Stimulated activated CD8-positive, alpha-beta memory T cell treated with anti-CD3 and anti-CD28 coated beads, Interleukin-2, amount 100 ng/mL, for 1 hour (primary cell): Measurements from ENCODE around the gene NINJ1.
"Not testable (repeated sequence)": the region's sequence is repeated elsewhere in the genome, so short reads cannot be mapped to it uniquely, and the experiment has no call there.

ENCODE experiments used
- DNase-seq, 2 donors: peaks; one replicate each; pipeline ENCODE4 v3.0.0-alpha.2; 2020; ENCODE audit warnings: low read depth in 2 of 2

NINJ1 gene

DNA sequence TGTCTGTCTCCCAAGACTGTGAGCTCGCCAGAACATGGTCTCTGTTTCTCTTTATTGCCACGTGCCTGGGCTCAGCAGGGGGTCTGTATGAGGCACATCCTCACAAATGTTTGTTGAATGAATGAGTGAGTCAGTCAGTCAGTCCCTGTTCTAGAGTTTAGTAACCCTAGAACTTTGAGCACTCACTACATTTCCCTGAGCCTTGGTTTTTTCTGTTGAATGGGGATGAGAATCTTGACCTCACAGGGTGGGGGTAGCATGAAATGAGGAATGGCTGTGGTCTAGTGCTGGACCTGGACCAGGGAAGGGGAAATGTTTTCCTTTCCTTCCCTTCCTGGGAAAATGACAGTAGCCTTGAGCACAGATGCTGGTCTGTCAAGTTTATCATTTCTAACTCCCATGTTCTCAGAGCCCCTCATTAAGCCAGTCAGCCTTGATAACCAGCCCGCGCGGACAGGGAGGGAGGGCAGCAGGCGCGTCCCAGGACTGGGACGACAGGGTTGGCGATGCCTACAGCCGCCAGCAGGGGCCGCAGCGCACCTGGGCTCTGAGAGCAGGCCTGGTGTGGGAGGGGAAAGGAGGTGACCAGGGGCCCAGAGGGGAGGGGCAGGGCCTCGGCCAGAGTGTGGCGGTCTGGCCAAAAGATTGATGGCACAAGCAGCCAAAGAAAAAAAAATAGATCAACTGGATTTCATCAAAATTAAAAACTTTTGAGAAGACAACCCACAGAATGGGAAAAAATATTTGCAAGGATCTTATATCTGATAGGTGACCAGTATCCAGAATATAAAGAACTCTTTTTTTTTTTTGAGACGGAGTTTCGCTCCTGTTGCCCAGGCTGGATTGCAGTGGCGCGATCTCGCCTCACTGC is 25.8 kb upstream of the NINJ1 start:
- peak; percentile 33 to 50 for DNase-seq

DNA sequence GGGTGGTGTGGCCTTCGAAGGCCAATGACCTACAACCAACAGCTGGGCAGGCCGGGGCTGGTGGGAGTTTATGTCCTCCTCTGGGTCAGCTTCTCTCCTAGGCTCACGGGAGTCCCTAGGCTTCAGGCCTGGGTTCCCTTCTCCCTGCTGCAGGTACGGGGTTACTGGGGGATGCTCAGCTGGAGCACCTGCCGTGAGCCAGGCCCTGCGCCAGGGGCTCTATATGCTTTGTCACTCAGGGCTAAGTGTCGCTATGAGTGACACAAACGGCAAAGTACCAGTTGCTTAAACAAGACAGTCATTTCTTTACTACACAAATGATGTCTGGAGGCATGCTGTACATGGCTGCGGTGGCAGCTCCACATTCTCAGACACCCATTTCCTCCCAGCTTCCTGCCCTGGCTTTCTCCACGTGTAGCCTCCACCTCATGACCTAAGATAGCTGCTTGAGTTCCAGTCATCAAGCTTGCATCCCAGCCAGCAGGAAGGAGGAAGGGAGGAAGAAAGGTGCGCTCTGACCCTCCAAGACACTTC is 22.5 kb upstream of the NINJ1 start:
- DNase-seq = no peak

DNA sequence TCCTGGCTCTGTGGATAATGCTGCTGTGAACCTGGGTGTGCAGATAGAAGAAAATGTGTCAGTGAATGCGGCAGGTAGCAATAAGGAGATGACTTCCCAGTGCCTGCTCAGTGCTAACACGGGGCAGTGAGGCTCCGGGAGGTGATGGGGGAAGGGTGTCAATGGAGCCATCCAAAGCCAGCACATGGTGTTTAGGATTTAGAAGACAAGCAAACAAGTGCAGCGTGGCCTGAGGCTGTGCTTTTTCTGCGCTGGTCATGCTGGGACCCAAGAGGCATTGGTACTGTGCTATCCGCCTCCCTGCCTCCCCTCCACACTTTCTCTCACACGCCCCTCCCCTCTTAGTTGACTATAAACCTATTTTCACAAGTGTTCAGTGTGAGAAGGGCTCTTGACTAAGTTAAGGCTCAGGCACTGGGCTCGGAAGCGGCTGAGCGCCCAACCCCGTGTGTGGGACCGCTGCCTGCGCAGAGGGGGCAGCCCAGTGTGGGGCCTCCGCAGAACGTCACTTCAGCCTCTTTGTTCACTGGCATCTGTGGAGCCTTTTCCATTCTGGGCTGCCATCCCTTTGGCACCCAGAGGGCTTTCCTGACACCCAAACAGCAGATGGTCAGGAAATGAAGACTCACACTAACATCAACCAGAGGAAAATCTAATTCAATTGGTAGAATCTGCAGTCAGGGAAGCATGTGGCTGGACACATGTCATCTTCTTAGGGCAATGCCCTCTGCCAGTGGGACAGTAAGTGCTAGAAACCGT is 21.8 kb upstream of the NINJ1 start:
- no peak for DNase-seq

DNA sequence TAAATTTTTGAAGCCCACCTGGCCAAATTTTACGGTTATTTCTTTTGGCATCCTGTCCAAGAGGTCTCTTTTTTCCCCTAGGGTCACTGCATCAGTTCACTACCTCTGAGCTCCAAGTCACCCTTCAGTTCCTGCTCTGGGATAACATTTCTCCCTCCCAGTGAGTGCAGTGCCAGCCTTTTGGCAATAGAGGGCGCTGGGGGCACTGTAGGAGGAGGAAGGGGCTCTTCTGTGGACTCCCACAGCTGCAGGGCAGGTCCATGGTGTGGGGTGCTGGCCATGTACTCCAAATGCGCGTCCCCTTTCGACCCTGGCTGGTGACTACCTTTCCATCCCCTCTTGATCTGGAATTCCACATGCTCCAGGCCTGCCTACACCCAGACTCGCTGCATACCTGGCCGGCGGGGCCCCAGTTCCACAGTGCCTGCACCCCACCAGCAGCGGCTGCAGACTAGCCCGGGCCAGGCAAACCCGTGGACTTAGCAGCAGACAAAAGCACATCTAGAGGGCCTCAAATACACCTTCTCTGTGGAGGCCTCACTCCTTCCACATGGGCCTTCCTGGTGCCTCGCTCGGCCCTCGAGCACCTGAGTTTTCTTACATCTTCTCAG is 20.3 kb upstream of the NINJ1 start:
- no peak for DNase-seq

DNA sequence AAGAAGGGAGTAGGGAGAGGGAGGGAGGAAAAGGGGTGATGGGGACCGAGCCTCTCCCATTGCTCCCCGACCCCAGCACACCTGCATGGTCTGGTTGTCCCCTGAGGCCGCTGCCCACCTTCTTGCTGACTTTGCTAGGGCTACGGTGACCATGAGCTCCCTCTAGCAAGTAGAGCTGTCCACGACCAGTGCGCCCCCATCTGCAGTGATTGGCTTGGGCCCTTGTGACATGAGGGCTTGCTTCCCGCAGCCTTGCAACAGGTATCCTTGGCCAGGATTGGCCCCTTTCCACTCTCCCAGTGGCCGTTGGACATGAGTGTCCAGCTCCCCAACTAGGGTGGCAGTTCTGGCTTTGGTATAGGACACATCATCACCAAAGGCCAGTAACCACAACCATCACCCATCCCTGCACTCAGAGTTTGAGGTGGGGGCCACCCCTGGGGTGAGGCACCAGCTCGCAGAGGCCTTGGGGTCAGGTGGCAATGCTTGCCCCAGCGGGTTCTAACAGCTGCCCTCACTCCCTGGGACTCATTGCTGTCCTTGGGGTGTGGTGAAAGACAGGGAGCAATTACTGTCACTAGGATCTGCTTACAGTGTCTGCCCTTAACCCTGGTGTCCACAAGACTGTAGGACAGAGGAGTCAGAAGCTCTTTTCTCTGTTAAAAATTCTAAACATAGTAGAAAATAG is 17.2 kb upstream of the NINJ1 start:
- no peak for DNase-seq

DNA sequence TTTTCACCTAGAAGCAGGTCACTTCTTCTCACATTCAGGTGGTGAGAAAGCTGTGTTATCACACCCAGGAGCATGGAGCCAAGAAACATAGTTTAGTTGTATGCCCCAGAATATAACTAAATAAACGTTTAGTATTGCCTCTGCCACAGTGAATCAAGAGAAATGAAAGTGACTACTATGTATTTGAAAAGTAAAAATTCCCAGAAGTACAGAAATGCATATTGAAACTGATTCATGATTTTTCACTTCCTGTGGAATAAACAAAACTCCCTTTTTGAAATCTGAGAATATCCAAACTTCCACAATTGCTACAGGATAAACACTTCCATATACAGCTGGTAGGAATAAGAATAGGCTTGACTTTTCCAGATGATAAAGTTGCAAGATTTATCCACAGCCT is 15.3 kb upstream of the NINJ1 start:
- no peak for DNase-seq

DNA sequence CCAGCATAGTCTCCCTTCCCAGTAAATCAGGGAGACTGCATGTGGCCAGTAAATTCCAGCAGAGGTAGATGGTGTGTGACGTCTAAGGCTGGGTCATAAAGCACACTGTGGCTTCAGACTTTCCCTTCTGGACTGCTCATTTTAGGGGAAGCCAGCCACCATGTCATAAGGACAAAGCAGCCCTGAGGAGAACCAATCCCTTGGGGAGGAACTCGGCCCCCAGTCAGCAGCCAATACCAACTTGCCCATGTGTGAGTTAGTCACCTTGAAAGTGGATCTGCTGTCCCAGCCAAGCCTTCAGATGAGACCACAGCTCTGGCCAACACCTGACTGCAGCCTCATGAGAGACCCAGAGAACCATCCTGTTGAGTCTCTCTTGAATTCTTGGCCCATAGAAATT is 14.7 kb upstream of the NINJ1 start:
- DNase-seq = no peak

DNA sequence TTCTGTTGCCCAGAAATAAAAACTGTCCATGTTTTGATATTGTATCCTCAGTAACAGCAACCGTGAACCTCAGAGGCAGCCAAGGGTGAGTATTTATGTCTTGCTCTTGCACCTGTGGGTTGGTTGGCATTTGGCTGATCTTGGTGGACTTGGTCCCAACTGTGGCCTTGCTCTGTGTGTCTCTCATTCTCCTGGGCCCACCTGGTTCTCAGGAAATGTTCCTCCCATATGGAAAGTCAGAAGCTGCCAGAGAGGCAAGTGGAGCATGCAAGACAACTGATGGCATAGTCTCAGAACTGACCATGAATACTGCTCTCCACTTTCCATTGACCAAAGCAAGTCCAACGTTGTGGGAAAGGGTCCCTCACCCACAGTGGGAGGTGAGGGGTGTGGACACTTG is 13.6 kb upstream of the NINJ1 start:
- no peak for DNase-seq

DNA sequence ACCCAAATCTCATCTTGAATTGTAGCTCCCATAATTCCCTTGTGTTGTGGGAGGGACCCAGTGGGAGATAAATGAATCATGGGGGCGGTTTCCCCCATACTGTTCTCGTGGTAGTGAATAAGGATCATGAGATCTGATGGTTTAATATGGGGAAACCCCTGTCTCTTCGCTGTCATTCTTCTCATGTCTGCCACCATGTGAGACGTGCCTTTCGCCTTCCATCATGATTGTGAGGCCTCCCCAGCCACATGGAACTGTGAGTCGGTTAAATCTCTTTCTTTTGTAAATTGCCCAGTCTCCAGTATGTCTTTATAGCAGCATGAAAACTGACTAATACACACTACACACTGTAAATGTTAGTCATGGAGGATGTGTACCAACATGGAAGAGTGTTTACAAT is 12.6 kb upstream of the NINJ1 start:
- DNase-seq = not testable (repeated sequence)

DNA sequence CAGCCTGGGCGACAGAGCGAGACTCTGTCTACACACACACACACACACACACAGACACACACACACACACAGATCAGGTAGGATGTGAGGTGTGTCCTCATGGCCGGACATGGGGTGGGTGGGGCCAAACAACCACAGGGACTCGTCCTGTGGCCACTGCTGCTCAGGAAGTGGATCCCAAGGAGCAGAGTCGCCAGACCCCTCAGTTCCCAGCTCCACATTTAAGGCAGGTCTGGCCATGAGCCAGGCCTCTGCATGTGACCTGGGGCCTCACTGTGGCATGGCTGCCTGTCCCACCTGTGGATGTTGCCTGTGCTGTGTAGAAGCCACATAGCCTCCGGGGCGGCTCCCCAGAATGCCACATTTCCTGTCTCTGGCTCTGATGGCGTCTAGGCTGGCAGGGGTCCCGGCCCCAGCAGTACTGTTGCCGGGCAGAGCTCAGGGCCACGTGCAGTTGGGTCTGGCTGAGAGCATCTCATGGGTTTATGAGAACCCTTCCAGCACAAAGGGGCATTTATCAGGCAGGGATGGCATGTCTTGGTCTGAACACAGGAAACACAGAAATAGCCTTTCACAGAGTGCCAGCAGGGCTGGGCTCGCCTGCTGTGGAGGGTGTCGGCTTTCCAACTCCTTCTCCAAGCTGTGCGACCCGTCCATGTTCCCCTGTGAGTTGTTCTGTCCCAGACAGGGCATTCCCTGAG is 9.9 kb upstream of the NINJ1 start:
- peak in 1 of 2 donors; percentile 22 for DNase-seq

DNA sequence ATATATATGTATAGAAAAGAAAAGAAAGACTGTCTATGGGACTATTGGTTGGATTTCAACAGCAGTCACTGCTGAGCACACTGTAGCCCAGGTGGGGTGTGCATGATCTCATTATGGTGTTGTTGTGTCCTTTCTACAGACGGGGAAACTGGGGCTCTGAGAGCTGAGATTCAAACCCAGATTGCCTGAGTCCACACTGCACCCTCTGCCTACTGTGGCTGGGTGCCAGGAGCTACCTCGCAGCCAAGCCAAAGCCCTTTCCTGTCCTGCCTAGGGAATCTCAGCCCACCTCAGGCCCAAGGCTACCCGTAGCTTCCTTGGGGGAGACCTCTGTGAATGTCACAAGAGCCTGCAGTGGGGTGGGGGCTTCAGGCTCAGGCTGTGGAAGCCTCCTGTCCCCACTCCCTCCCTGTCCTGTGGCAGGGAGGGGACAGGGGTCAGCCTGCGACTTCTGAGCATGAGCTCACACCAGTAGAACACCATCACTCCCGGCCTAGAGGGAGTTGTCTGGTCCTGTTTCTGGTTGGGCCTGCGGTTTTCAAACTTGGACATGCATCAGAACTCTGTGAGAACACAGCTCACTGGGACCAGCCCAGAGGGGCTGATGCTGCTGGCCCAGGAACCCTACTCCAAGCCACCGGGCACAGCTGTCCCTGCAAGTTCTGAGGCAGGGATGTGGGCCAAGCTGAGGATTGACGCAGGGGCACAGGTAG is 7.9 kb upstream of the NINJ1 start:
- DNase-seq = no peak

DNA sequence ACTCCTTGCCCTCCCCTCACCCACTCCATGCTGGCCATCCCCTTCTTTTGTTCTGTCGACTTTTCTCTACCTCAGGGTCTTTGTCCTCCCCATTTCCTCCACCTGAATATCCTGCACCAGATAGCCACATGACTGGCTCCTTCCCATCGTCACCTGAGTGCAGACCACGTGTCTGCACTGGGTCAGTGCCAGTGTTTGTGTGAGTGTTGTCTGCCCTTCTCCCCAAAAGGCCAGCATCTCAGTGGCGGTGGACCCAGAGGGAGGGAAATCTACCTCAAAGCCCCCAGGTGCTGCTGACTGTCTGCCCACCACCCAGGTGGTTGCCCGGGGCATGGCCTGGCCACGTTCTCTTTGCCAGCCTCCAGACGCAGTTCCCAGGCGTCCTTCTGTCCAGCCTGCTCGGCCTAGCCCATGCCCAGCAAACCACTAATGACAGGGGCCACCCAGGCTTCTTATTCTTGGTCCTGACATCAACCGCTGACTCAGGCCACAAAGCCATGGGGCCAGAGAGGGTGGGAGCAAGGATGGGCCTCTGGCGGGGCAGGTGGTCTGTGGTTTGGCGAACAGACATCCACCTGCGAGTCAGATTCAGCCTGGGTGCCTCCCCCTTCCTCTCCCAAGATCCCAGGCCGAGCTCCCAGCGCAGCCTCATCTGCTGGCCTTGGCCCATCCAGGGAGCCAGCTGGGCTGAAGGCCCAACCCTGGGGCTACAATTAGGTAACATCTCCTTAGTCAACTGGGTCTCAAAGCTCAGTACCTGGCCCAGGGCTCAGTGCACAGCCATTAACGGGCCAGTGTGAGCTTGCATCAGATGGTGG is 5.5 kb upstream of the NINJ1 start:
- DNase-seq = no peak

DNA sequence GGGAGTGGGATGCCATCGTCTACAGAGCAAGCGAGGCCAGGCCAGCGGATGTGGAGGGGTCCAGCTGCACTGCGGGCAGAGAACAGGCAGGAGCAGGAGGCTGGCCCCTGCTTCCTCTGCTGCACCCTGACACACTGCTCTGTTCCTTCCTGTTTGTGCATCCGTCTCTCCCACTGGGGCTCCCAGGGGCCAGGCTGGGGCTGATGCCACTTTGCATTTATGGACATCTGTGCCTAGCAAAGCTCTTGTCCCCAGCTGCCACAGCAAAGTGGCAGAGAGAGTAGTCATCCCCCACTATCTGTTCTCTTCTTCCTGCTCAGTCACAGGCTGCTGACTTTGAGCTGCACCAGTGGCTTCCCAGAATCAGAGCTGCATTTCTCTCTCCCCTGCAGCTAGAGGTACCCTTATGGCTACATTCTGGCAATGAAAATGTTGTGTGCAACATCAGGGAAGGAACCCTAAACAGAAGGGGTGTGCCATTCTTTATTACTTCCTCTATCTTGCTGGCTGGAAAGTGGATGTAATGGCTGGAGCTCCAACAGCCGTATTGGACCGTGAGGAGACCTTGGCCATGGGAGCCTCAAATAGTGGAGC is 4.2 kb upstream of the NINJ1 start:
- DNase-seq = no peak

DNA sequence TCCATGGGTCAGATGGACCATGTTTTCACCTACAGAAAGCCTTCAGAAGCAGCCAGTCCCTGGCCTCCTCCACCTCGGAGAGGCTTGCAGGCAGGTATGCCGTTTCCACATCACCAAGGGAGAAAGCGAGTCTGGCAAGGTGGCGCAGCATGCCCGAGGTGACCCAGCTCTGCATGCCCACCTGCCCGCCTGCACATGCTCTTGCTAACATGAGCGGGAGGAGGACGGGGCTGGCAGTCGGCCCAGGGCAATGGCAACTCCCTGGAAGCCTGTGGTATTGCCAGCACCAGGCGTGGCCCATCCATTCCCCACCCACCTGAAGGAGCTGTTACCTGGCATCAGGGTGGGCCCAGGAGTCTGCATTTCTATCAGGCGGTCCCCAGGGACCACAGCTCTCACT is 3.3 kb upstream of the NINJ1 start:
- DNase-seq = no peak

DNA sequence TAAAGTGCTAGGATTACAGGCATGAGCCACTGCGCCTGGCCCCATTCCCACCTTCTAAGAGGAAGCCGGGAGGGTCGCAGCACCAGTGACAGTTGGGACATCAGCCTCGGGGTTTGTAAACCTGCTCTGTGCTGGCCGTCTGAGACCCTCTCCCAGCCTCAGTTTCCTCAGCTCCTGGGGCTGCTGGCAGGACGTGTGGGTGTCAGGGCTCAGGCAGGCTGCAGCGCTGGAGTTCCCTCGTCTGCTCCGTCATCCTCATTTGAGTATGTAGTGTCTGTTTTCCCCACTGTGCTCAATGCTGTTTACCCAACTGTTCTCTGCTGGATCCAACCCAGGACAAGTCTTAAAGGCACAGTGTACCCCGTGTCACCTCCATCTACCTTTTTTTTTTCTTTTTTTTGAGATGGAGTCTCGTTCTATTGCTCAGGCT is 2.0 kb upstream of the NINJ1 start:
- DNase-seq = no peak

DNA sequence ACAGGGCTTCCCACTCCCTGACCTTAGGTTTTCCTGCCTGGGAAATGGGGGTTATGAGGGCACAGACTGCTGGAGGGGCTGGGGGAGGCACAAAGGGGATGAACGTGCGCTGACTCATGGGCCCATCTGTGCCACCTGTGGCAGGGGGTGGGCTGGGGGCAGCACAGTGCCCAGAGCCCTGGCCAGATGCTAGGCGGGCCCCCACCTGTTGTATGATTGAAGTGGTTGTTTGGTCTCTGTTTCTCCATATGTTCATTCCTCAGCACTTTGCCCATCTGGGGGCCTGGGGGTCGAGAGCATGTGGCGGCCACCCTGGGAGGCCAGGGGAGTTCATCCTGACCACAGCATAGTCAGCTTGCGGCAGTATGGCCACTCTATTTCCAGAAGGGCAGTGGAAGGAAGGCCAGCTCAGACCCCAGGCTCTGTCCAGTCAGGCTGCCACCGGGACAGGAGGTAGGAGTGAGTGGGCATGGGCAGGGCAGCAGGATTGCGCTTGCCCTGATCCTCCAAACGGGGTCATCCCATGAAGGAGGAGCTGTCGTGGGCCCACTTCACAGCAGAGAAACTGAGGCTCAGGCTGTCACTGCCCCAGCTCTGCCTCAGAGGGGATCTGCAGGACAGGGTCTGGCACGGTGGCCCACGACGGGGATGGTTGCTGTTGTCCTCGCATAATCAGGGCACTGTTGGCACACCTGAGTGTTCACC is 841 bp upstream of the NINJ1 start:
- no peak for DNase-seq

DNA sequence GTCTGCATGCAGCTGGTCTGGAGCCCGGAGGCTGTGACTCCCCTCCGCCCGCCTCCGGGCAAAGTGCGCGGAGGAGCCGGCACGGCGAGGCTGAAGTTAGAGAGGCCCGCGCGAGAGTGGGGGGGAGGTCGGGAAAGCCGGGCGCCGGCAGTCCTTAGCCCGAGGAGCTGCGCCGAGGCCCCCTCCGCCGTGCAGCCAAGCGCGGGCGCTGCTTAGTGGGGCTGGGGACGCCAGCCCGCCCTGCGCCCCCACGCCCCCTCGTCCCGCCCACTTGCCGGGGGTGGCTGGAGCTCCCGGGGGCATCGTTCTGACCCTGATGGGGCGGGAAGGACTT is 403 bp downstream of the NINJ1 start:
- peak in 1 of 2 donors; percentile 26 for DNase-seq

DNA sequence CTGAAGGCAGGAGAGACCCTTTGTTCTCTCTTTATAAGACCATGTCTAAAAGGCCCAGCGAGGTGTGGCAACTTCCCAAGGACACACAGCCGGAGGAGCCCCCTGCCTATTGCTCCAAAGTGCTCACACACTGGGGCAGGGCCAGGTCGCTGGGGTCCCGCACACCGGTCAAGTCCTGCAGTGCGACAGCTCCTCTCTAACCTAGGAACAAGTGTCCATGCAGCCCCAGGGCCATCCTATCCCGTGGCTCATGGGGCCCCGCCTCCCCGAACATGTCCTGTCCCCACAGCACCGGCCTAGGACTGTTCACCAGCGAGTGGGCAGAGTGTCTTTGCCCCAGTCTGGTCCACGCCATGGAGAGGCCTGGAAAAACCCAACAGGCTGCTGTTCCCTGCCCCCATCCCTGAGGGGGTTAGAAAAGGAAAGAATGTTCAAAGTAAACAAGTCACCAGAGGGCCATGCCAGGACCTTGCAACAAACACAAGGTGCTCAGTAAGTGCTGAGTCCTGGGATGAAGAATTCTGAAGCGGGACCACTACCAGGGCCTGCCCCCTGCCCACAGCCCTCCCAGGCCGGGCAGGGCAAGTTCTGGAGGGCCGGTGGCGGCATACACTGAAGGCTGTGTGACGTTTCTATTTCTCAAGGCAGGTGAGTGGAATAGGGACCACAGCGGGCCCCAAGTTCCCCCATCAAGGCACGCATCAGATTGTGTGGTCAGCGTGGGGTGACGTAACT is 938 bp downstream of the NINJ1 start:
- no peak for DNase-seq
